GM18519 (cell line): Measurements from ENCODE around the gene EGR1.

ENCODE experiments used
- ATAC-seq: cut with Tn5 transposase; IDR thresholded peaks from one replicate; pipeline ENCODE4 v1.9.1; 2021; ENCODE audit warnings: mild to moderate bottlenecking, moderate library complexity; ENCODE audit not compliant: unreplicated experiment, low FRiP score

Gene EGR1

GRCh38 chr5:138452720-138453119, 12.6 kb upstream of the EGR1 start:
- ATAC-seq: no peak

- no peak for ATAC-seq
Observed at GRCh38 chr5:138453590-138453989, 11.7 kb upstream of the EGR1 start.

DNA sequence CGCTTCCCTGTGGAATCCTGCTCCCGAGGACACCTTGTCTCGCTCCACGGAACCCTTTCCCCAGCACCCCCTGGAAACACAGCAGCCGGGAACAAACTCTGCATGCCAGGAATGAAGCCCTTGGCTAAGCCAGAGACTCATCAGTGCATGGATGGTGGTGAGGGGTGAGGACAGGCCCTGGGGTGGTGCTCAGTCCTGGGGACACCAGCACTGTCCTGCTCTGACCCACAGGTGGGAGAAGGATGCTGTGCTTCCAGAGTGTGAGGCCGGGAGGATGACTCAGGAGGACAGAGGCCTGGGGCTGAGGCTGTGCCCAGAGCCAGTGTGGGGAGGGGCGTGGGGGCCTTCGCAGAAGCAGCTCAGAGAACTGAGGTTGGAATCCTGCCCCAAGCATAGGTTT, 11.2 kb upstream of the EGR1 start:
- no peak for ATAC-seq

DNA sequence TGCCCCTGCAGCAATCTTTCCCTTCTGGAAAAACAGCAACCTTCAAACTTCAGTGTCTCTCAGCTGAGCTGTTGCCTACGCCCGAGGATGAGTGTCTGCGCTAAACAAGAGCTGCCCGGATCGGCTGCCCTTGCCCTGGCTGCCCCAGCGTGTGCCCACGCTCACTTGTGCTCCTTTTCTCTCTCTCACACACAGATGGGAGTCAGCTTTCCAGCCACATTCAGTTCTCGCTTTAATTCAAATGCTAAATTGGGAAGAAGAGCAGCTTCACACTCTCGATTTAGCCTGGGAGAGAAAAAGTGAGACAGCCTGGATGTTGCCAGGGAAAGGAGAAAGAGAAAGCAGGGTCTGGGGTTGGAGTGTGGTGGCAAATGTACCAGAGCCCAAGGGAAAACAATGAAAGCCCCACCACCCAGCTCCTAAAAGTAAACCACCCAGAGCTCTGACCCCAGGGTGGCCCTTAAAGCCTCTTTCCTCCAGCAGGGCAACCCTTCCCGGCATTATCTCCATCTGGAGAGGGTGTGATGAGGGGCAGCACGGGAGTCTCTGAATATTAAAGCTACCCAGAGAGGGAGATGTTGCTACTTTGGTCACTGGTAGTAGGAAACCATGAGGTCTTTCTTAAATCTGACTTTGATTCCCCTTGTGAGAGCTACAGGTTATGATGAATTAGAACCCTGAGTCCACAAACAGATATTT, 9.9 kb upstream of the EGR1 start:
- ATAC-seq: no peak

GRCh38 chr5:138457531-138458275, 7.6 kb upstream of the EGR1 start:
- ATAC-seq: no peak

DNA sequence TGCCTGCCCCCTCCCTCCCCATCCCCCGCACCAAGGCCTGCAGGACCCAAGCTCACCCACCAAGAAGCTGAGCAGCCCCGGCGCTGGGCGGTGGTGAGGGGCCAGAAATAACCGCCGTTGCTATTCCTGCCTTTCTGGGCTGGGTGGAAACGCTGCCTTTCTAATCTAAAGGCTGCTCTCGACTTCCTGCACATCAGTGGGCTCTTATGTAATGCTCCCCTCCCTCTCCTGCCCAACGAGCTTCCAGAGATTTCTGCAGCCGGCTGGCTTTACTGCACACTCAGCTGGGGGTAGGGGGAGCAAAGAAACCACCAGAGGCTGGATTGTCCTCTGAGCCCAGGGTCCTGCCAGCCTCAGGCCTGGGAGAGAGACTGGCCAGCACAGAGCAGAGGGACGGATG, 6.9 kb upstream of the EGR1 start:
- no peak for ATAC-seq

- no peak for ATAC-seq
Observed at GRCh38 chr5:138458856-138459255, 6.4 kb upstream of the EGR1 start.

- ATAC-seq: no peak
Observed at GRCh38 chr5:138459311-138459933, 5.9 kb upstream of the EGR1 start.

DNA sequence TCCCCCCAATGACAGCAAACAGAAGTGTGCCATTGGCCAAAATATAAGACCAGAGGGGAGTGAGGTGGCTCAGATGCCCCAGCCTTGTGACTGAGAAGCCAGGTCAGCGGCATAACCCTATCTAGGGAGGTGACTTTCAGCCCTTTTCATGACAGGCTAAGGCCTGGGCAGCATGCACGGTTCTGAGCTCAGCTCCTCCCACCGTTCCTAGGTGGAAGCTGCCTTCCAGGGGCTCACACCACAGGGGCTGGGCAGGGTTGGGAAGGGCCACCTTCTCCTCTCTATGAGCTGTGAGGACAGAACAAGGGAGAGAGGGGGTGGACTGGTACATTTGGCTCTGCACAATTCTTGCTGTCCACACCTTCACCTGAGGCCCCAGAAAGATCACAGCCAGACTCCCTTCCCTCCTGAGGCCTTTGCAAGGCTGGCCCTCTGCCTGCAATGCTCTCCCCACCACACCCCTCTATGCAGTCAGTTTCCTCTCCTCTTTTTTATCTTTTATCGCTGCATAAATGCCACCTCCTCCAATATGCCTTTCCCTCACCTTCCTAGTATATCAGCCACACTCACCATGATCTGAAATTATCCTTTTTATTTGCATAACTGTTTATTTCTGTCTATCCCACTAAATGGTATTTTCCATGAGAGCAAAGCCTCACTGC, 5.1 kb upstream of the EGR1 start:
- ATAC-seq: no peak

DNA sequence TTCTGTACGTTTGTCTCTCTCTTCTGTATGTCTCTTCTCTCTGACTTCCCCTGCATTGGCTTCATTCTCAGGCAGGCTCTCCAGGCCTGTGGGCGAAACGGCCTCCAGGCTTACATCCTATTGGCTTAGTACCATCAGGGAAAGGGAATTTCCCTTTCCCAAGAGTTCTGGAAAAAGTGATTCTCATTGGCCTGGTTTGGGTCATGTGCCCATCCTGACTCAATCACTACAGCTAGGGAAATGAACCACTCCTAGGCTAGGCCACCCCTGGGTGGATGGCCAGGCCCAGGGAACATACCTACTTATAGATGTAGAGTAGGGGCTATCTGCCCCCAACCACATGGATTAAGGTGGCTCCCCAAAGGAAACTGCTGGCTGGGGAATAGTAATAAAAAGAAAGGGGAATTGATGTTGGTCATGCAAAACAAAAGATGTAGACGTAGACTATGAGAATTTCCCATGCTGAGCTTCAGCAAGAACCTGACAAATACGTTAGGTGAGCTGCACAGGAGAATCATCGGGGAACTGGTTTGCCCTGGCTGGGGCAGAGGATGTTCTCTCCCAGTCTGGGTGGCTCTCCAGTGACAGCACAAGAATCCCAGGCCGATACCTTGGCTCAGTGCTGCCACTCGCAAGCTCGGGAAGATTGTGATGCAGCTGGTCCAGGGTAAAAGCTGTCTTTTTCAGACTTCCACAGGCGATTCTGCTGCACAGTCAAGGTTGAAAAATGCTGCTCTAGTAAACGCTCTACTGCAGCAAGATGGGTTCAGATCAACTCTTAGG, 3.7 kb upstream of the EGR1 start:
- ATAC-seq: no peak

- no peak for ATAC-seq
Observed at GRCh38 chr5:138463419-138464007, 1.8 kb upstream of the EGR1 start.

- peak; percentile 45 for ATAC-seq
Observed at GRCh38 chr5:138464008-138464387, 1.3 kb upstream of the EGR1 start.

DNA sequence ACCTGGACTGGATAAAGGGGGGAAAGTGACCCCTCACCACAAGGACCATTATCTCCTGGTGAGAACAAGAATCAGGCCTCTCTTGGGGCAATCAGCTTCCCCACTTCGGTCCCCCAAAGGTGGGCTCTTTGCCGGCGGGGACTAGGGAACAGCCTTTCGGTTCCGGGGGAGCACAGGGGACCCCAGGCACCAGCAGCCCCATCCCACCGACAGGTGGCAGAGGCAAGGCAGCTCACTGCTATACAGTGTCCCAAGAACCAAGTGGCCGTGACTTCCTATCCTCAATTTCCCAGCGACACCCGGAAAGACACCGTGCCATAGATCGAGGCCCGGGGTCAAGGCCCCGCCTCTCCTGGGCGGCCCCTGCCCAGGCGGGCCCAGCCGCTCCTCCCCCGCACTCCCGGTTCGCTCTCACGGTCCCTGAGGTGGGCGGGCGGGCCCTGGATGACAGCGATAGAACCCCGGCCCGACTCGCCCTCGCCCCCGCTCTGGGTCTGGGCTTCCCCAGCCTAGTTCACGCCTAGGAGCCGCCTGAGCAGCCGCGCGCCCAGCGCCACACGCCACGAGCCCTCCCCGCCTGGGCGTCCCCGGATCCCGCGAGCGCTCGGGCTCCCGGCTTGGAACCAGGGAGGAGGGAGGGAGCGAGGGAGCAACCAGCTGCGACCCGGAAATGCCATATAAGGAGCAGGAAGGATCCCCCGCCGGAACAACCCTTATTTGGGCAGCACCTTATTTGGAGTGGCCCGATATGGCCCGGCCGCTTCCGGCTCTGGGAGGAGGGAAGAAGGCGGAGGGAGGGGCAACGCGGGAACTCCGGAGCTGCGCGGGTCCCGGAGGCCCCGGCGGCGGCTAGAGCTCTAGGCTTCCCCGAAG, 655 bp upstream of the EGR1 start:
- peak; percentile 58 for ATAC-seq

DNA sequence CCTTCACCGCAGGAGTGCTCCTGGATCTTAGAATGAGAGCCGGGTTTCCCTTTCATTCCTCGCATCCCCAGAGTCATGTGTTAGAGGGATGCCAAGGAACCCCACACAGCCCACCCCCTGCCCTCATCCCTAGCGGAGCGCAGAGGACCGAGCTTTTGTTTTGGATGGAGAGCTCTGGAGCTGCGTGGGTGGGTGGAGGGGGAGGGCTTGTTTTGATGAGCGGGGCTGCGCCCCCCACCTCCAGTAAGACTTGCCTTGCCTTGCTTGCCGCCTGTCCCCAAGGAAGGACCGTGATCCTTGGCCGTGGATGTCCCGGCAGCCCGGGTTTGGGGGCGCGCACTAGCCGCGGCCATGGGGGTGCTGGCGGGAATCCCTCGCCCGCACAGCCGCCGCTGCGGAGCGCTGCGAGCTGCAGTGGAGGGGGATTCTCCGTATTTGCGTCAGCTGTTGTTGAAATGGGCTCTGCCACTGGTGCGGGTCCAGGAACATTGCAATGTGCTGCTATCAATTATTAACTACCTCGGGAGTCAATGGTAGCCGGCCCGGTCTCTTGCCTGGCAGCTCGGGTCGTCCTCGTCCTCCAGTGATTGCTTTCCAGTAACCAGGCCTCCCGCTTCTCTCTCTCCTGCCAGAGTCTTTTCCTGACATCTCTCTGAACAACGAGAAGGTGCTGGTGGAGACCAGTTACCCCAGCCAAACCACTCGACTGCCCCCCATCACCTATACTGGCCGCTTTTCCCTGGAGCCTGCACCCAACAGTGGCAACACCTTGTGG, 1.0 kb downstream of the EGR1 start:
- no peak for ATAC-seq

- ATAC-seq: no peak
Observed at GRCh38 chr5:138466900-138467710, 1.8 kb downstream of the EGR1 start.

GRCh38 chr5:138467711-138468132, 2.4 kb downstream of the EGR1 start:
- no peak for ATAC-seq

- no peak for ATAC-seq
Observed at GRCh38 chr5:138468133-138468965, 3.1 kb downstream of the EGR1 start.
